HG03442 (cell line): ENCODE results near the gene NDUFC1.

Experiments used
- ATAC-seq: cut with Tn5 transposase; IDR thresholded peaks from one replicate; pipeline ENCODE4 v1.9.1; 2021; ENCODE audit warnings: mild to moderate bottlenecking, moderate library complexity; ENCODE audit not compliant: unreplicated experiment

Gene NDUFC1

GRCh38 chr4:139253046-139253445, 49.2 kb downstream of the NDUFC1 start:
- ATAC-seq, result no peak

- ATAC-seq, result no peak
These were observed 54.5 kb downstream of the NDUFC1 start for GRCh38 chr4:139247700-139248238.

- ATAC-seq, result no peak
These were observed 55.0 kb downstream of the NDUFC1 start for GRCh38 chr4:139247241-139247640.

- ATAC-seq, result no peak
These were observed 56.1 kb downstream of the NDUFC1 start for GRCh38 chr4:139246166-139246565.

GRCh38 chr4:139245590-139245989, 56.7 kb downstream of the NDUFC1 start:
- ATAC-seq, result no peak

- ATAC-seq, result peak; percentile 50
These were observed 58.6 kb downstream of the NDUFC1 start for GRCh38 chr4:139243448-139244365.

- no peak for ATAC-seq
These were observed 59.7 kb downstream of the NDUFC1 start for GRCh38 chr4:139242511-139243051.

GRCh38 chr4:139241784-139242151, 60.5 kb downstream of the NDUFC1 start:
- ATAC-seq, result no peak

GRCh38 chr4:139241086-139241783, 61.0 kb downstream of the NDUFC1 start:
- ATAC-seq, result no peak
